HG02623 (cell line): ENCODE measurements around the gene DHRS7C.
"Not testable (repeated sequence)": the region's sequence is repeated elsewhere in the genome, so short reads cannot be mapped to it uniquely, and the experiment has no call there.

Experiments
- ATAC-seq: cut with Tn5 transposase; IDR thresholded peaks from one replicate; pipeline ENCODE4 v1.9.1; 2021; ENCODE audit warnings: moderate library complexity; ENCODE audit not compliant: unreplicated experiment

Gene DHRS7C

DNA sequence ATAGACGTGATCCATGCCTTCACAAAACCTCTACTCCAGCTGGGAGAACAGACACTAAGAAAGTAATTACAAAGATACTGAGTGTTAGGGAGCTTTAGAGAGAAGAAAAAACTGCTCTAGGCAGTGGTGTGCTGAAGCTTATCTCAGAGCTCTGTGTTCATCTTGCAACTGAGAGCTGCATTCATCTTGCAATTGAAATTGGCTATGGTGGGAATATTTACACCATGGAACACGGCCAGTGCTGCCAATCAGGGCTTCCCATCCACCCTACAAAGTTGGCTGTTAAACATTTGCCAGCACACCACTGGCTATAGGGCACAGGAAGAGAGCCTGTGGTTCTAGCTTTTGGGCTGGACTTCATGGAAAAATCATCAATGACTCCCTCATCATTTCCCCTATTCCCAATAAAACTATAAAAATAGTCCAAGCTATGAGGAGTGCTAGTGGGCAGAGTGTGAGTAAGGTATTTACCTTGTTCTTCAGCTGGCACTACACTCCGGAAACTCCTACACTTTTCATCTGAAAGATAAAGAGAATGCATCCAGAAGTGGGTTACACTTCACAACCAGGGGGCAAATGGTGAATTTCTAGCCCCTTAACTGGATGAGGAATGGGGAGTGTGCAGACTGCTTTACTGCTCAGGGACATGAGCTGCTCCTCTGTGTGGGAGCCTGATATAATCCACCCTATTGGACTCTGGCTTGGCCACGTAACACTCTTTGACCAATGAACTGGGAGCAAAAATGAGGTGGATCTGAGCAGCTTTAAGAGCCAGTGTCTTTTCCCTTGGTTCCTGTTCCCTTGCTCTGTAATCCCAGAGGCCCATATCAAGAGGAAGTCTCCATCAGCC, 18.9 kb upstream of the DHRS7C start:
- no peak for ATAC-seq

- no peak for ATAC-seq
These were observed 18.0 kb upstream of the DHRS7C start for GRCh38 chr17:9809409-9809808.

DNA sequence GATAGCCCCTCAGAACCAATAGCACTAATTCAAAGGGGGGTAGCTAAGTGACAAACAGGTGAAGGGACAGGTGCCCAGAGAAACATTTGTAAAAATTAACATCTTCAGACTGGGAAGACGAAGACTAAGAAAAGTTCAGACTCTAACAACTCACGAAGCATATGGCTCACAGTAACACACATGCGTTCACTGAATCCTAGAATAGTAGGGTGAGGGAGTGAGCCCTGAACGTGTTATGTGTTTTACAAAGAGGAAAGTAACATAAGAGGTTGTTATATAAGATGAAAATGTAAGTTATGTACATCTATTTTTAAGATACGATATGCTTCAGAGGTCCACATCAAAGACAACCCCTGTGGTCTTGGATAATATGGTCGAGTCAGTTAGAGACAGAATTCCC, 15.3 kb upstream of the DHRS7C start:
- ATAC-seq, result no peak

DNA sequence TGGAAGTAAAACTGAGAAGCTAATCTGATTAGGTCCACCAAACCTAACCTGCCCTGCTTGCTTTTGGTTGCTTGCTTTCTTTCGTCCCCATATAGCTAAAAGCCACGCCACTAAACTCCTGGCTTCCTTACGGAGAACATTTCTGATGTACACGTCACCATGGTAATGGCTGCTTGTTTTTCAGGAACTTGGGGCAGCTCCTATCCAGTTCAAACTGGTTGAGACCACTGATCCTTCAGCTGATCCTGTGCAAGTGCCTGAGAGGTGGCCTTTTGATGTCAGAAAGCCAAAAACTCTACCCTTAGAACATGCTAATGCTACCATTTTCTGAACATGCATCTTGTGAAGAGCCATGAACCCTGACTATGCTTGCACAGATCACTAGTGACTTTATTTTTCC, 14.4 kb upstream of the DHRS7C start:
- ATAC-seq, result no peak

DNA sequence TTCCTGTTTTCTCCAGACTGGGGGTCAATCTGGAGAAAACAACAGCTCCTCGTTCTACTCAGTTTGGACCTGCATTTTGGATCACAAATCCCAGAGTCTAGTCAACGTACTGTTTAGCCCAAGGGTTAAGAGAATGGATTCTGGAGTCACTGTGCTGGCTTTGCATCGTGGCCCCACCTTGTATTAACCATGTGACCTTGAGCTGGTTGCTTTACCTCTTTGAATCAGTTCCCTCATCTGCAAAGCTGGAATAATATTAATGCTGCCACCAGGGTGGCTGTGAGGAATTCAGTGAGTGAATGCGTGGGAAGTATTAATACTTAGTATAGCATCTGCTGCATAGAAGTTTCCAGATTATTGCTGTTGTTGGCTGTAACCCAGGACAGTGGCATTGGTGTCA, 11.3 kb upstream of the DHRS7C start:
- ATAC-seq, result no peak

- ATAC-seq, result no peak
These were observed 10.9 kb upstream of the DHRS7C start for GRCh38 chr17:9802294-9802693.

- no peak for ATAC-seq
These were observed 10.1 kb upstream of the DHRS7C start for GRCh38 chr17:9801505-9801904.

DNA sequence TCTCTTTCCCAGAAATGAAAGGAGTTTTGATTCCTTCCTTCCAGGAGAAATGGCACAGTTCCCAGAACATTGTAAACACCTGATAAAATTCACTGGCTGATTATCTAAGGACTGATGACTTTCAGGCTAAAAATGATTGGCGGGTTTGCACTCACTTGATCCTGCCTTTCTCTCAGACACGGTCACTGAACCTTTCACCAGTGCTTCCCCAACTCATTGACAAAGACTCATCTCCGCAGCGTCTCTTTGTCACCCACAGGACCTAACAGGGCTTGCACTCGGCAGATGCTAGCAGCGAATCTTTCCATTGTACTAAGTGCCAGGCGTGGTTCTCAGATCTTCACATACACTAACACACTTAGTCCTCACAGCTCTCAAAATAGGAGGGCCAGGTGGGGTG, 7.3 kb upstream of the DHRS7C start:
- ATAC-seq, result no peak

DNA sequence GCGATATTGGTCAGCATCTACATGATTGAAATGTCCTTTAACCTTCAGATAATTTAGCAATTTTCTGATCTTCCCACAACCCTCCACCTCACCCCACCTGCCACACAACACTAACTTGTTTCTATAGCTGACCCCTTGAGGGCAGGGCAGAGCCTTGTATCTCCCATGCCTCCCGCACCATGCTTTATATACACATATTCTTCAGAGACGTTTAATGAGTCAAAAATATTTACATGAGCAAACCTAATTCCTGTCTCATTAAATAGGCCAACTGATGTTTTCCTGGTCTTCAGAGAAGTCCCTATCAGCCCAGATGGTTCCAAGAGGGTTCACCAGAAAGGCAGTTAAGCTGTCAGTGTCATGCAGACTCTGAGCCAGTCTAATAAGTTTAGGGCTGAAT, 6.6 kb upstream of the DHRS7C start:
- ATAC-seq, result no peak

GRCh38 chr17:9792181-9792840, 919 bp upstream of the DHRS7C start:
- ATAC-seq, result no peak

DNA sequence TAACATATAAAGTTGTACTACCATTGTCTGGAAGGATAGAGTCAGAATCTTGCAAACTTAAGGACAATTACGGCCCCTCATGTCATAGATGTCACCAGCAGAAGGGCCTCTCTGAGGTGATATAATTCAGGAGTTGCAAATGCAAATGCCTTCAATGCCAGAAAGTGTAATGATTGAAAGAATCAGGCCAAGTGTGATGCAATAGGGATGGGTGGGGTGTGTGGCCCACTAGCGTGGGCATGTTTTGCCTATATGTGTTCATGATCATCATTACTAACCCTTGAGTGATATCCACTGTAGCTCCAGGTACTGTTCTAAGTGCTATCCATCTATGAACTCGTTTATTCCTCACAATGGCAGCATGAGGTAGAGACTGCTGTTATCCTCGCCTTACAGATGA, 1.1 kb downstream of the DHRS7C start:
- no peak for ATAC-seq

GRCh38 chr17:9788601-9789000, 2.8 kb downstream of the DHRS7C start:
- no peak for ATAC-seq

- no peak for ATAC-seq
These were observed 6.8 kb downstream of the DHRS7C start for GRCh38 chr17:9784544-9784943.

DNA sequence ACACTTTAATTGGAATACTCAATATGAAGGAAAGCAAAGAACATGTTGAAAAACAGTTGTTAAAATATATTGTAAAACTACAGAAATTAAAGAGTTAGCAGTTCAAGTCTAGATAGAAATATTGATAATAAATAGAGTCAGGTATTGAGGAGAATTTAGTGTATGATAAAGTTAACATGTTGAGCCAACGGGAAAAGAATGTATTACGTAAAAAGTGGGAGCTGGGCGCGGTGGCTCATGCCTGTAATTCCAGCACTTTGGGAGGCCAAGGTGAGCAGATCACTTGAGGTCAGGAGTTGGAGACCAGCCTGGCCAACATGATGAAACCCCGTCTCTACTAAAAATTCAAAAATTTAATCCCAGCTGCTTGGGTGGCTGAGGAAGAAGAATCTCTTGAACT, 7.9 kb downstream of the DHRS7C start:
- ATAC-seq, result not testable (repeated sequence)

DNA sequence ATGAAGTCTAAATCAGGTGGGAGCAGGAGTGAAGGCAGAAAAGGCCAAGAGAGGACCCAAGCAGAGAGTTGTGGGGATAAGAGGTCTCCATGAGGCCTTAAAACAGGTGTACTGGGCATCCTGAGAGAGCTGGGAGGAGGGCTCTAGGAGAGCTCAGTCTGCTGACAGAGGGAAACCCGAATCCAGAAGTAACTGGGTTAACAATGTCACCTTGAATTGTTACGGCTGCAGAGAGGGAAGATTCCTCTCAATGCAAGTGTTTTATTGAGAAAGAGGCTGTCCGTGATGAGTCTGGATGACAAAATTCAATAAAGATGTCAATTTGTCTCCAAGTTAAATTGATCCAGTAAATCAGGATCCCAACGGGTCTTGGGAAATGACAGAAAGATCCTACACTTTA, 8.3 kb downstream of the DHRS7C start:
- no peak for ATAC-seq

DNA sequence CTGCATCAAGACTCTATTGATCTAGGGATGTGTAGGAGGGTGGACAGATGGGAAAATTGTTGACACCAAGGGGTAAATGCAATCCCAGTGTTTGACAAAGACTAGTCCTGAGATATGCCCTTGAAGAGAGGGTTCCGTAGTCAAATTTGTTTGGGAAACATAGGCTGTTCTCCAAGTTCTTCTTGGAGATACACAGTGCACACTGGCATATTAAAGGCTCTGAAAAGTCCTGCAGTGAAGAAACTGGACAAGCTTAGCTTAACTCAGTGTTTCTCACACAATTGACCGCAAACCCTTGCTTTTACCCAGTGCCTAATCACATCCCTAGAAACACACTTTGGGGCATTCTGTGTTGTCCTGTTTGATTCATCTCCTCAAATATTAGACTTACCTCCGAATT, 10.8 kb downstream of the DHRS7C start:
- no peak for ATAC-seq

DNA sequence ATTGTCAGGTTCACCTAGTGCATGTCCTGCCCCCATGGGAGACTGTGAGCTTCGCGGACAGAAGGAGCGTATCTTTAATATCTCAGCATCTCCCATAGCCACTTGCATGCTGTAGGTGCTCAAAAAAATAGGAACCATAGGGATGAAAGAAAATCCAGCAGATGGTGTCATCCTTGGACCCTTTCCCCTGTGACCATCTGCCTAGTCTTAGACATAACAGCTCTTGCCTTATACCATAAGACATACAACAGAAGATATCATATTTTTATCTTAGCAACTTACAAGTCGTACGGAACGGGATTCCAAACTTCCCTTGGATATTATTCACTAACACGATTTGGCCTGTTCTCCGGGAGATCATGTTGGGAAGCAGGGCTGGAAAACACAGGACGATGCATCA, 14.5 kb downstream of the DHRS7C start:
- ATAC-seq, result no peak

DNA sequence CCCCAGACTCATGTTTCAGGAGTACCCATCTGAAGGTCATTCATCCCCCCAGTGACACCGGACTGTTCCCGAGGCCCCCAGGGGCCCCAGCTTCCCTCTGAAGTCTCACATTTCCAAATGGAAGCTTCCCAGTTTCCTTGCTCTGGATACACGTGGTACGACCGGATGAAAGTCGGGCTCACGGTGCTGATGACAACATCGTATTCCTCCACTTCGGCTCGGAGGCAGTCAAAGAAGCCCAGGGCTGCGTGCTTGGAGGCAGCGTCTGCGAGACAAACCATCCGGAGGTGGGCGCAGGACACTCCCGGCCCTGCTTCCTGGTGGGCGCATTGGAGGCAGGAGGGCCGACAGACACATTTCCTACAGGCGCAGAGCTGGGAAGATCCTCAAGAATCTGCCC, 18.7 kb downstream of the DHRS7C start:
- ATAC-seq, result no peak

- ATAC-seq, result no peak
These were observed 19.9 kb downstream of the DHRS7C start for GRCh38 chr17:9771465-9771864.

GRCh38 chr17:9769036-9769695, 22.2 kb downstream of the DHRS7C start:
- no peak for ATAC-seq

- no peak for ATAC-seq
These were observed 22.9 kb downstream of the DHRS7C start for GRCh38 chr17:9768381-9768934.
